GM23338 (cell line): Measurements from ENCODE around the gene CHRNA4.

Source experiments
- CREB1 ChIP-seq: fragments of 250-450 bp; sonication (Bioruptor Pico); IDR thresholded peaks from 2 replicates; pipeline ENCODE4 v1.5.0; 2020; ENCODE audit warnings: low read depth, mild to moderate bottlenecking, moderate library complexity
- POLR2AphosphoS5 ChIP-seq: IDR thresholded peaks from 2 replicates; pipeline ENCODE4 v1.6.1; 2016; ENCODE audit warnings: antibody characterized with exemption, low read depth
- TF ChIP-seq, protein P1 (sequence below), 2 experiments: fragments of 200-600 bp in 1 of 2; sonication (generic) in 1 of 2; conservative IDR thresholded peaks; 2 replicates each; pipeline versions ENCODE4 v1.5.1 to v1.6.1; 2016 to 2017; ENCODE audit warnings: antibody characterized with exemption in 2 of 2, low read depth in 2 of 2, mild to moderate bottlenecking in 2 of 2, moderate library complexity in 1 of 2

DNA sequence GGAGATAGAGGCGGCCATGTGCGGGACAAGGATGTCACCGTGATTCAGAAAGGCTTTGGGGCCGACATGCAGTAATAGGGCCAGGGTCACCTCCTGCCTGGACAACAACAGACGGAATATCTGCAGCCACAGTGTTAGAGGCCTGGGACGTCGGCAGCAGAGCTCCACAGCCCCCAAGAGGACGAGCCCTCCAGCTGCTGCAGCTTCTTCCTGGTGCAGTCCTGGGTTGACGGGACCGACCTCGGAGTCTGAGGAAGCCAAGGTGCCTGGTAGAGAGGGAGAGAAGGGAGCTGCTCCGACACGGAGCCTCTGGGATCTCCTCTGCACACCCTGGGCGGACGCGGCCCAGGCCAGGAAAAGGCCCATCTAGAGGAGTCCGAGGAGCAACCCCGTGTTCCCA is 23.2 kb upstream of the CHRNA4 start:
- TF ChIP-seq, protein P1, sequence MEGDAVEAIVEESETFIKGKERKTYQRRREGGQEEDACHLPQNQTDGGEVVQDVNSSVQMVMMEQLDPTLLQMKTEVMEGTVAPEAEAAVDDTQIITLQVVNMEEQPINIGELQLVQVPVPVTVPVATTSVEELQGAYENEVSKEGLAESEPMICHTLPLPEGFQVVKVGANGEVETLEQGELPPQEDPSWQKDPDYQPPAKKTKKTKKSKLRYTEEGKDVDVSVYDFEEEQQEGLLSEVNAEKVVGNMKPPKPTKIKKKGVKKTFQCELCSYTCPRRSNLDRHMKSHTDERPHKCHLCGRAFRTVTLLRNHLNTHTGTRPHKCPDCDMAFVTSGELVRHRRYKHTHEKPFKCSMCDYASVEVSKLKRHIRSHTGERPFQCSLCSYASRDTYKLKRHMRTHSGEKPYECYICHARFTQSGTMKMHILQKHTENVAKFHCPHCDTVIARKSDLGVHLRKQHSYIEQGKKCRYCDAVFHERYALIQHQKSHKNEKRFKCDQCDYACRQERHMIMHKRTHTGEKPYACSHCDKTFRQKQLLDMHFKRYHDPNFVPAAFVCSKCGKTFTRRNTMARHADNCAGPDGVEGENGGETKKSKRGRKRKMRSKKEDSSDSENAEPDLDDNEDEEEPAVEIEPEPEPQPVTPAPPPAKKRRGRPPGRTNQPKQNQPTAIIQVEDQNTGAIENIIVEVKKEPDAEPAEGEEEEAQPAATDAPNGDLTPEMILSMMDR (conservative IDR thresholded peaks at IDR 0.05; ENCODE audit: low read depth in 2 of 2) = no peak
- TF ChIP-seq POLR2AphosphoS5 = no peak
- TF ChIP-seq CREB1 (CRISPR knock-in tag) = no peak
